RWPE1 (cell line): ENCODE measurements around the gene ATXN7.
A peak's percentile ranks its signal among the peaks of the same experiment; 100 is the strongest.

Source experiments
- CTCF ChIA-PET: fragments of 350-600 bp; sonication (Branson Sonifier 250); formaldehyde crosslinking; extraction: SDS; loops from one replicate; lab custom pipeline; 2021; lab: Yijun Ruan, JAX
- POLR2A ChIA-PET: fragments of 400-600 bp; formaldehyde crosslinking; extraction: SDS; loops from one replicate; lab custom pipeline; 2020; ENCODE audit warnings: antibody characterized with exemption; ENCODE audit not compliant: low non-redundant PET; lab: Yijun Ruan, JAX
- DNase-seq: peaks from one replicate; pipeline ENCODE4 v3.0.0; 2012; ENCODE audit warnings: low spot score
- H3K27ac ChIP-seq: fragments of 450-650 bp; 2 replicates; pipeline ENCODE4 v1.5.1; 2017
- TF ChIP-seq, protein P1 (sequence below): fragments of 450-650 bp; conservative IDR thresholded peaks from 2 replicates; pipeline ENCODE4 v1.5.1; 2017; ENCODE audit warnings: low read depth, mild to moderate bottlenecking

Gene ATXN7

DNA sequence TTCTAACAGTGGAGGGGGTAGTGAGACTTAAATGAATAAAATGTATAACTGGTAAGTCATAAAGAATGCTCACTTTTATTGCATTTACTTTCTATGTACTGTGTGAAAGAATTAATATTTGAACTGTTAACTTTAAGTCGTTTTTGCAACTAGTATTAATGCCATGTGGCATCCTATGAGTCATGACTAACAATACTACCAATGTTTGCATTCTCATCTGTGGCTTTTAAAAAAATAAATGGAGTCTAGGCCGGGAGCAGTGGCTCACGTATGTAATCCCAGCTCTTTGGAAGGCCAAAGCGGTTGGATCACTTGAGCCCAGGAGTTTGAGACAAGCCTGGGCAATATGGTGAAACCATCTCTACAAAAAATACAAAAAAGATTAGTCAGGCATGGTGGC is 39.4 kb upstream of the ATXN7 start:
- POLR2A ChIA-PET: no interaction called here
- TF ChIP-seq, protein P1, sequence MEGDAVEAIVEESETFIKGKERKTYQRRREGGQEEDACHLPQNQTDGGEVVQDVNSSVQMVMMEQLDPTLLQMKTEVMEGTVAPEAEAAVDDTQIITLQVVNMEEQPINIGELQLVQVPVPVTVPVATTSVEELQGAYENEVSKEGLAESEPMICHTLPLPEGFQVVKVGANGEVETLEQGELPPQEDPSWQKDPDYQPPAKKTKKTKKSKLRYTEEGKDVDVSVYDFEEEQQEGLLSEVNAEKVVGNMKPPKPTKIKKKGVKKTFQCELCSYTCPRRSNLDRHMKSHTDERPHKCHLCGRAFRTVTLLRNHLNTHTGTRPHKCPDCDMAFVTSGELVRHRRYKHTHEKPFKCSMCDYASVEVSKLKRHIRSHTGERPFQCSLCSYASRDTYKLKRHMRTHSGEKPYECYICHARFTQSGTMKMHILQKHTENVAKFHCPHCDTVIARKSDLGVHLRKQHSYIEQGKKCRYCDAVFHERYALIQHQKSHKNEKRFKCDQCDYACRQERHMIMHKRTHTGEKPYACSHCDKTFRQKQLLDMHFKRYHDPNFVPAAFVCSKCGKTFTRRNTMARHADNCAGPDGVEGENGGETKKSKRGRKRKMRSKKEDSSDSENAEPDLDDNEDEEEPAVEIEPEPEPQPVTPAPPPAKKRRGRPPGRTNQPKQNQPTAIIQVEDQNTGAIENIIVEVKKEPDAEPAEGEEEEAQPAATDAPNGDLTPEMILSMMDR: no peak
- peak overlapping the region; percentile 44 for H3K27ac ChIP-seq
- CTCF ChIA-PET: no interaction called here
- peak; percentile 49 for DNase-seq

DNA sequence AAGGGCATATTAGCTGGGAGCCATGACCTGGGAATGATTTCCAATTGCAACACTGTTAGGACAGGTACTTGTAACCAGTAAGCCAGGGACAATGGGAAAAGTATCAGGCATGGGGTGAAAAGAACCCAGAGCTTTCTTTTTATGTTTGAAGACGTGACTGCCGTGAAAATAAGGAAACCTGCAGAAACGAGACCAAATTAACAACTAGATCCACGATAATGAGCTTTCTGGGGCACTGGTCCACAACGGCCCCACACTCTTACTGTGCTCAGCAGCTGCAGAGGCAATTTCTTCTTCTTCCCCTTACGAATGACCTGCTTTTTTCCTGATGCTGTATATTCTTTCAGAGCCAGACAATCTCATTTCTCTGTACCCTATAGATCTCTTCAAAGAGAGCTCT is 33.1 kb upstream of the ATXN7 start:
- TF ChIP-seq, protein P1: no peak
- no peak overlapping the region for H3K27ac ChIP-seq
- no peak for DNase-seq
- POLR2A ChIA-PET: no interaction called here
- CTCF ChIA-PET: interaction anchor here (1.0 kb wide), 1 partner anchor 25 kb away, joined by 4 read pairs; no protein-coding TSS in a partner anchor

DNA sequence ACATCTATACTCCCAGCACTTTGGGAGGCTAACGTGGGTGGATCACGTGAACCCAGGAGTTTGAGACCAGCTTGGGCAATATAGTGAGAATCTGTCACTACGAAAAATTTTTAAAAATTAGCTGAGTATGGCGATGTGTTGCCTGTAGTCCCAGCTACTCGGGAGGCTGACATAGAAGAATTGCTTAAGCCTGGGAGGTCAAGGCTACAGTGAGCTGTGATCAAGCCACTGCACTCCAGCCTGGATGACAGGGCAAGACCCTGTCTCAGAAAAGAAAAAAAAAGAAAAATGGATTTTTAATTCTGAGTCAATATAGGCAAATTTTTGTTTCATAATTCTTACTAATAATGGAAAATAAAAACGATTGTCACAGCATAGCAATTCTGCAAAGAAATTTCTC is 31.3 kb upstream of the ATXN7 start:
- ChIA-PET CTCF (no interaction called here), POLR2A (no interaction called here)
- TF ChIP-seq, protein P1: no peak
- H3K27ac ChIP-seq: no peak overlapping the region
- no peak for DNase-seq

DNA sequence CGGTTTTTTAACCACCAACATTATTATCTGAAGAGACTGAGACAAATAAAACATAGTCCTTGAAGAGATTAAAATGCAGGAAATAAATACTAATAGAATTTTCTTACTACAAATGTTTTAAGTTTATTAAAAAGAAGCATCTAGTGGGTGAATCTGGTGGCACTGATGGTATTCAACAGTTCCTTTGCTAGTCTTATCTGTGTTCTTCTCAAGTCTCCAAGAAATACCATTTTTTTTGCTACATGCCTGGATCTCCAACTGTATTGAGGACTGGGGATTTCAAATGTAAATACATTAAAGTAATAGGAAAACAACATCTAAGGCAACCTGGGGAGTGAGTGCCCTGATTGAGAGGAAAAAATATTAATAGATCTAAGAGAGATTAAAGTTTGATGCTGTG is 22.0 kb upstream of the ATXN7 start:
- no peak overlapping the region for H3K27ac ChIP-seq
- DNase-seq: no peak
- POLR2A ChIA-PET: no interaction called here
- CTCF ChIA-PET: no interaction called here
- TF ChIP-seq, protein P1: no peak

DNA sequence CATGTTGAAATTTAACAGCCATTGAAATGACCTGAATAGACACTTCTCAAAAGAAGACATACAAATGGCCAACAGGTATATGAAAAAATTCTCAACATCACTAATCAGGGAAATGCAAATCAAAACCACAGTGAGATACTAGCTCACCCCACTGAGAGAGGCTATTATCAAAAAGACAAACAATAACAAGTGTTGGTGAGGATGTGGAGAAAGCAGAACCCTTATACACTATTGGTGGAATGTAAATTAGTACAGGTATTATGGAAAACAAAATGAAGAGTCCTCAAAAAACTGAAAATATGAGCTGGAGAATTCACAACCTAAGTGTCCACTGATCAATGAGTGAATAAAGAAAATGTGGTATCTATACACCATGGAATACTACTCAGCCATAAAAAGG is 21.5 kb upstream of the ATXN7 start:
- no peak overlapping the region for H3K27ac ChIP-seq
- TF ChIP-seq, protein P1: no peak
- POLR2A ChIA-PET: no interaction called here
- no peak for DNase-seq
- CTCF ChIA-PET: no interaction called here

DNA sequence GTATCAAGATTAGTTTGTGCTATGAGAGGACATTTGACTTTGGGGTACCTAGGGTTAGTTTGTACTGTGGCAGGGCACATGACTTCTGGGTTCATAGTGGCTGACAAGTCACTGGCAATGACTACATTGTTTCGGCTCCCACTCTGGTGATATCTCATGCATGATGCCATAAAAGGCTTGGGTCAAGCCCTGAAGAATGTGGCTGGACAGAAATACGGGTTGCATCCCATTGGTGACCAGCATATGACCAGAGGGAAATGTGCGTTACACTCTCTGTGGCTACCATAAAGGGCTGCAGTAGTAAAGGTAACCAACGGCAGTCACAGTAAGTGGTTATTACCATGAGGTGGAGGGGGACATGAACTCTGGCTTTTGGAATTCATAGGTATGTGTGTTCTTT is 18.5 kb upstream of the ATXN7 start:
- ChIA-PET POLR2A (no interaction called here), CTCF (no interaction called here)
- no peak overlapping the region for H3K27ac ChIP-seq
- no peak for DNase-seq
- TF ChIP-seq, protein P1: no peak
